Measurements from ENCODE around the gene SEC31B.
A peak's percentile ranks its signal among the peaks of the same experiment; 100 is the strongest.

The SEC31B gene

DNA sequence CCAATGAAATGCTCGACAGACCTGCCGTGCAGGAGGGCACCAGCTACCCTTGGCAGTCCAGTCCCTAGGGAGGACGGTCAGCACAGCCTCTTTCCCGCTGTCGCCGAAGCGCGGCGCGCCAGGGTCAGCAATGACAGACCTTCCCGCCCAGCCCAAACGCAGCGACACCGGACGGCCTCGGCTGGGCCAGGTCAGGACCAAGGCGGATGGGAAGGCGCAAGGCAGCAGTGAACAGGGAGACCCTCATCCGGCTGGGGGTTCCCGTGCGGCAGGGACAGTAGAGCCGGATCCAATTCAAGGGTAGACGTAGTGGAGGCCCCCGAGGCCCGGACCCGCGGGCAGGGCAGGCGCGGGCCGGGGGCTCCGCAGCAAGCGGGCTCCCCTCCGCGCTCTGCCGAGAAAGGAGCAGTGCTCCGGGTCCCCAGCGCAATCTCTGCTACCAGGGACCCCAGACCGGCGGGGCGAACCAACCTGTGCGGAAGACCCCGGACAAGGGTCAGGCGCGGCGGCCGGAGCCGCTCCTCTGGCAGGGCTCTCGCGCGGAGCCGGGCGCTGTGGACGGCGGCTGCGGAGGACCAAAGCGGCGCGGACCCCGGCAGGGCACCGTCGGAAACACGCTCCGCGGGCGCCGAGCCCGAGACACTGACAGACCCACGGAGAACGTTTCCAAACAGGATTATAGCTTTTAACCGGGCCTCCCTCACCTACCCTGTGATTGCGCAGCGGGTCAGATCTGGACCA is at the start of gene SEC31B:
TSS of gene SEC31B (minus strand) at position 551 of the 741 bp plus-strand sequence. CDS start 2,909 bp downstream, outside the sequence.
- DNase-seq: no peak

DNA sequence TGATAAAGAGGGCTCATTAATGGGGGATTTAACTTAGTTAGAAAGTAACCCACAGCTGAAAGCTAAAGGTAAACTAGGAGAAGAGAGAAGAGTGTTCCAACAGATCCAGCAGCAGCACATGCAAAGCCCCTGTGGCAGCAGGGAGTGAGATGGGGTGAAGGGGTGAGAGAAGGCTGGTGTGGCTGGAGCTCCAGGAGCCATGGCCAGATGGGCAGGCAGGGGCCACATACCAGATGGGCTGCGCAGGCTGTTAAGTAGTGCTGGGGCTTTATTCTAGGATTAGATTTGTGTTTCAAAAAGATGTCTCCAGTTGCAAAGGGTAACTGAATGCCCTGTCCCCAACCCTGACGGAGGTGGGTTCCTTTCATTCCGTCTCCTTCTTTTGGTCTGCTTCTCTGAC is 49.3 kb upstream of the SEC31B start:
- DNase-seq: no peak

- DNase-seq: no peak
These were observed 48.2 kb upstream of the SEC31B start for GRCh38 chr10:100567826-100568225.

GRCh38 chr10:100567249-100567648 is 47.6 kb upstream of the SEC31B start:
- no peak for DNase-seq

GRCh38 chr10:100566561-100566960 is 46.9 kb upstream of the SEC31B start:
- no peak for DNase-seq

- no peak for DNase-seq
These were observed 45.7 kb upstream of the SEC31B start for GRCh38 chr10:100565206-100565985.

- peak; percentile 67 to 79 (median 72) for DNase-seq
These were observed 42.5 kb upstream of the SEC31B start for GRCh38 chr10:100562008-100562672.

DNA sequence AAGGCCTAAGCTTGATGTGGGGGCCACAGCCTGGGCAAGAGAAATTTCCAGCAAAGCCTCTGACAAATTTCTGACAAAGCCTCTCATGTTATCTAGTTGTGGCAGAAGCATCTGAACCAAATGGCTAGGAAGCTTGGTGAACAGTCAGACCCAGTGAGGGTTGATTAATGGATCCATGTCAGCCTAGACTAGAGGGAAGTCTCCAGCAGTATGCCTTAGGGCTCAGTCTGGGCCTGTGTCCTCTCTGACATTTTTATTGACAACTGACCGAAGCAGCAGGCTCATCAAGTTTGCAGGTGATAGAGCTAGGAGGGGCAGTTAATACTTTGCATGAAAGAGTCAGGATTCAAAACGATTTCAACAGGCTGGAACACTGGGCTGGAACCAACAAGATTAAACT is 41.3 kb upstream of the SEC31B start:
- no peak for DNase-seq

- no peak for DNase-seq
These were observed 40.6 kb upstream of the SEC31B start for GRCh38 chr10:100560248-100560647.

DNA sequence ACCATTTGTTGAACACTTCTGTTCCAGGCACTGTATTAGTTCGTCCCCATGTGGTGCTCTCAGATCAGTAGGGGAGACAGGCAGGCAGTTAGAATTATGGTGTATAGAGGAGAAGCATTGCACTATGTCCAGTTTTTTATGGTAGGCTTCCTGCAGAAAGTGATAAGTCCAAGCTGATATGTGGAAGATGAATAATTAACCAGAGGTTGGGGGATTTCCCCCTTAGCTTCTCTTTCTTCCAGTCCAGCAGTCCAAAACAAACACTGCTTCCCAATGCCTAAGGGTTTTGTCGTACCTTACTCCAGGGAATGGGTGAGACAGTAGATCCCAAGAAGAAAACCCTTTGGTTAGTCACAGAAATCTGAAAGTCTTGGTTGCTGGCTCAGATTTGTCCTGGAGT is 35.2 kb upstream of the SEC31B start:
- no peak for DNase-seq

DNA sequence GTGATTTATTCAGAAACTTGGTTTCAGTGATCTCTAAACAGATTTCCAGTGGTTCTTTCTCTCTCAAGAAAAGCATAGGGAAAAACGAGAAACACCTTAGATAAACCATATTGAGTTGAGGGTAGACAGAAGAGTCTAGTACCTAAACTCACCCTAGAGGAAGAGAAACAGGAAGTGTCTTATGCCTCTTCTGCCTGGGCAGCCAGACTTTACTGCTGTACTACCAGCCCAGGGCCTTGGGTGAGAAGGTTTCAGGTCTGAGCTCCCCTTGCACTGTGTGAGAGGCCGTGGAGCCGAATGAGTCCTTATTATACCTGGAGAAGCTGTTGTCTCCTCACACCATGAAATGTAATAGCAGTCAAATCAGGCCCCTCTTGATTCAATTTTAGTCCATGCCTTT is 34.3 kb upstream of the SEC31B start:
- DNase-seq: no peak

DNA sequence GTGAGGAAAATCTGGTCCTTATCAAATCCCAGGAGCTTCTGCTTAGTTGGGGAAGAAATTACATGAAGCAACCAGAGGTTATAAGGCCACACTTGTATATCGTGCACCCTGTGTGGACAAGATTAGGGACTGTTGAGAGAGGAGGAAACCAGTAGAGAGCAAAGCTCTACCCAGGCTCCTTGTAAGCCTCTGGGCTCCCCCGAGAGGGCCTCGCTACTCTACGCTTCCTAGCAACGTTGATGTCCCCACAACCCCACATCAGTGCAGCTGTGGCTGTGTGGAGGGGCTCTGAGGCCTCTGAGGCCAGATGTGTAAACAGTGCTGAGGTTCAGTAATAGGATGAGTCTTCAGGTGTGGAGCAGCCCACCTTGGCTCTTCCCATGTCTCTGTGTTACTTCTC is 32.1 kb upstream of the SEC31B start:
- no peak for DNase-seq

DNA sequence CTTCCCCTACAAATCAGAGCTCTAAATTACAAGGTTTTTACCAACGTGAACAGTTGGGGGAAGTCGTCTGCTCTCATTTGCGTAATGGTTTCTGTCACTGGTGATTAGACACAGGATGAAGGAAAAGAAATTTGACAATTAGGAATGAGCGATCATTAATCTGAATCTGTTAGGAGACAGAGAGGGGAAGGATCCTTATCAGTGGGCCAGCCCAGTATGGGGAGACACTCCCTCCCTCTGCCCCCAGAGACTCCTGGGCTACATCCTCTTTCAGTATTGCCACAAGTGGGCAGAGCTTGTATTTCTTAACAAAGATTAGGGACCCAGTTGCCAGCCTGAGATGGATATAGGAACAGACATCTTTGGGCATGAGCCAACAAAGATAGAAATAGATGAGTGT is 31.5 kb upstream of the SEC31B start:
- no peak for DNase-seq

DNA sequence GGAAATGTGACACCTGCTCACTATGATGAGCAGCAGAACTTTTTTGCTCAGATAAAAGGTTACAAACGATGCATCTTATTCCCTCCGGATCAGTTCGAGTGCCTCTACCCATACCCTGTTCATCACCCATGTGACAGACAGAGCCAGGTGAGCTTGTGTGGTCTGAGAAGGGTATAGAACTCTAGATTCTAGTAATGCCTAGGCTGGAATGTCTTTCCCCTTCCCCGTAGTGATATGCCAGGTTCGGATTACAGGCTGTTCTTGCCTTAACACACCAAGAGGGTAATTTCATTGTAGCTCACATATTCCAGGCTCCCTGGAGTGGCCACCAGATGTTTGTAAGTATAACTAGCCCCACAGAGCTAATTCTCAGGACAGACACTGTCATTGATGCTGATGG is 25.3 kb upstream of the SEC31B start:
- no peak for DNase-seq

- no peak for DNase-seq
These were observed 17.8 kb upstream of the SEC31B start for GRCh38 chr10:100537475-100537874.

- DNase-seq: peak; percentile 75 to 96 (median 88)
These were observed 16.2 kb upstream of the SEC31B start, which contains the start of gene HIF1AN for GRCh38 chr10:100535715-100536353. Gene HIF1AN, plus strand, starts transcription at chr10:100535943. Its CDS starts 16 bp downstream, at chr10:100535959.

GRCh38 chr10:100535338-100535714 is 15.7 kb upstream of the SEC31B start:
- no peak for DNase-seq

- no peak for DNase-seq
These were observed 15.1 kb upstream of the SEC31B start for GRCh38 chr10:100534726-100535125.

DNA sequence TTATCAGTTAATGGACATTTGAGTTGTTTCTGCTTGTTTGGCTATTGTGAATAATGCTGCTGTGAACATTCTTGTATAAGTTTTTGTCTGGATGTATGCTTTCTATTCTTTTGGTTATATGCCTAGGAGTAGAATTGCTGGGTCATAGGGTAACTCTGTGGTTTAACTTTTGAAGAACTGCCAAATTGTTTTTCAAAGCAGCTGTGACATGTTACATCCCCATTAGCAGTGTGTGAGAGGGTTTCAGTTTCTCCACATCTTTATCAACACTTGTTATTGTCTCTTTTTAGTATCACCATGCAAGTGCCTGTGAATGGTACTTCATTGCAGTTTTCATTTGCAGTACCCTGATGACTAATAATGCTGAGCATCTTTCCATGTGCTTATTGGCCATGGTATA is 12.1 kb upstream of the SEC31B start:
- DNase-seq: no peak

- peak; percentile 73 to 90 (median 80) for DNase-seq
These were observed 10.0 kb upstream of the SEC31B start, which contains the start of gene NDUFB8 for GRCh38 chr10:100529475-100530298. Gene NDUFB8, minus strand, starts transcription at chr10:100529871. Its CDS starts 20 bp downstream, at chr10:100529851.

DNA sequence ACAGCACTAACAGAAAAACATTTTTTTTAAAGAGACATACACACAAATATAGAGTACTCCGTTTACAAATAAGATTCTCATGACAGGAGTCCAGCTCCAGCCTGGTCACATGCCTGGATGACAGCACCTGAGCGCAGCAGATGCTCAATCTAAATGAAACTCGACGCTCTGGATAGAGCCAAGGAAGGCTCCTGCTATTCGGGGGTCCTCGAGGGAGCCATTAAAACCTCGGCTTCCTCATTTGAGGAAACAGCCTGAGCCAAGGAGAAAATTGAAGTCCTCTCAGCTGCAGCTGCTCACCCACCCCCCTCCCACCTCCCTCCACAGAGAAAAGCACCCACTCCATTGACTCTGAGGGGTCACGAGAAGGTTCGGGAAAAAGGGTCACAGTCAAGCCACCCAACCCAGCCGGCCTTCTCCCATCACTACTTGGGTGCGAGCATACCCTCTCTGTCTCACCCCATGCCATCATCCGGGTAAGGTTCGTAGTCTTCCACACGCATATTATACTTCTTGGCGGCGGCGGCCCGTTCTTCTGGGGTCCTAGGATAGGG is 9.3 kb upstream of the SEC31B start:
- no peak for DNase-seq
